GM21576 (cell line): ENCODE measurements around the gene FBXW8.

Source experiments
- ATAC-seq: cut with Tn5 transposase; IDR thresholded peaks from one replicate; pipeline ENCODE4 v1.9.1; 2021; ENCODE audit warnings: mild to moderate bottlenecking, moderate library complexity; ENCODE audit not compliant: unreplicated experiment

The FBXW8 gene

DNA sequence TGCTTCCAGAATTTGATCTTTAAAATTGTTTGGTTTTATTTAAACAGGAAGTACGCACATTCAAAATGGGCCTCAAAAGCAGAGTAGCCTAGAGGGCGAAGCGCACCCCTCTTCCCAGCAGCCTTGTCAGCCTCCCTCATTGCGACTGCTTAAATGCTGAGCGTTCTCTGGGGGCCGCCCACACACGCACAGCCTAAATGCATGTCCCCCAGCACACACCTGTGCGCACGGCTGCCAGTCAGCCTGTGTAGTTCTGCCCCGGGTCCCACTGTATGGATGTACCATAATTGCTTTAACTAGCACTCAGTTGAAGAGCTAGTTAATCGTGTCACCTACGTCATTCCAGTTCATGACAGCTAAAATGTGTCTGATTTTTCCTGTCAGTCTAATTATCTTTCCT, 109.1 kb downstream of the FBXW8 start:
- ATAC-seq = no peak

- no peak for ATAC-seq
These were observed 109.9 kb downstream of the FBXW8 start for GRCh38 chr12:117020536-117021220.

DNA sequence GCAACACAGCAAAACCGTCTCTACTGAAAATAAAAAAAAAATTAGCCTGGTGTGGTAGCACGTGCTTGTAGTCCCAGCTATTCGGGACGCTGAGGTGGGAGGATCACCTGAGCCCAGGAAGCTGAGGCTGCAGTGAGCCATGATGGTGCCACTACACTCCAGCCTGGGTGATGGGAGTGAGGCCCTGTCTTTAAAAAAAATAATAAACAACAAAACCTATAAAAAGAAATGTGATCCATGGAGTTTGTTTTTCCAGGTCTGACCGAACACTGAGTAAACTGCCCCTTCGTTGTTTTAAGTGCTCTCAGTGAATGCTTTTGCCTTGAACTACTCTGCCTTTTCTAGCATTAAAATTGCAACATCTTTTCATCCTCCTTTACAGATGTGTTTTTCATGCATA, 111.7 kb downstream of the FBXW8 start:
- ATAC-seq = no peak

GRCh38 chr12:117023998-117024960, 113.5 kb downstream of the FBXW8 start:
- ATAC-seq = no peak

- ATAC-seq = no peak
These were observed 114.3 kb downstream of the FBXW8 start for GRCh38 chr12:117024961-117025480.

GRCh38 chr12:117025481-117026151, 114.9 kb downstream of the FBXW8 start:
- peak; percentile 56 for ATAC-seq

DNA sequence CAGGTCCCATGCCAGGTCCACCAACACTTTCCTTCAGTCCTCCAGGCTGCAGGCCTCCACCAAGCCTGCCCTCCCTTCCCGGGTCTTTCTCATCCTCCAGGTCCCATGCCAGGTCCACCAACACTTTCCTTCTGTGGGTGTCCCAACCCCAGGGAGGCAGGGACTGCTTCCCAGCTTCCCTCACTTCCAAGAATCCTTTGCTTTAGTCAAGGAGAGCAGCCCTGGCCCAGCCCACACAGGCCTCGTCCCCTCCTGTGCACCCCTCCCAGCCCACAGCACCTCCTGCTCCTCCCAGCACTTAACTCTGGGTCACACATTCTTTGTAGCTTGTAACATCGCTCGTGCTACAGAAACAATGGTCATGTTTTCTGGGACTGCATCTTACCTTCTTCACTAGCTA, 115.6 kb downstream of the FBXW8 start:
- ATAC-seq = no peak

DNA sequence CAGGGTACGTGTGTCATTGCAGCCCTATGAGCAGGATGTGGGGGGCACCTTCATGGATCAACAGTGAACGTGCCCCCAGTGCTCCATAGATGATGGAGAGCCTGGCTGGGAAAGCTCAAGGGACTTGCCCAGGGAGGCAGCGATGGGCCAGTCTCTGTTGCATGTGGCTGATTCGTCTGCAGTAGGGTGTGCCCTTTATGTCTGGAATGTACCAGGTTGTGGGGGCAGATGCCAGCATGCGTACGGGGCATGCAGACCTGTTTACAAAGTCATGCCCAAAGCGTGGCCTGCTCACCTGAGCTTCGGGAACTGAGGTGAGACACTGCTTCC, 116.1 kb downstream of the FBXW8 start:
- no peak for ATAC-seq

- no peak for ATAC-seq
These were observed 116.7 kb downstream of the FBXW8 start for GRCh38 chr12:117027251-117028086.

- ATAC-seq = no peak
These were observed 117.5 kb downstream of the FBXW8 start for GRCh38 chr12:117028254-117028653.

DNA sequence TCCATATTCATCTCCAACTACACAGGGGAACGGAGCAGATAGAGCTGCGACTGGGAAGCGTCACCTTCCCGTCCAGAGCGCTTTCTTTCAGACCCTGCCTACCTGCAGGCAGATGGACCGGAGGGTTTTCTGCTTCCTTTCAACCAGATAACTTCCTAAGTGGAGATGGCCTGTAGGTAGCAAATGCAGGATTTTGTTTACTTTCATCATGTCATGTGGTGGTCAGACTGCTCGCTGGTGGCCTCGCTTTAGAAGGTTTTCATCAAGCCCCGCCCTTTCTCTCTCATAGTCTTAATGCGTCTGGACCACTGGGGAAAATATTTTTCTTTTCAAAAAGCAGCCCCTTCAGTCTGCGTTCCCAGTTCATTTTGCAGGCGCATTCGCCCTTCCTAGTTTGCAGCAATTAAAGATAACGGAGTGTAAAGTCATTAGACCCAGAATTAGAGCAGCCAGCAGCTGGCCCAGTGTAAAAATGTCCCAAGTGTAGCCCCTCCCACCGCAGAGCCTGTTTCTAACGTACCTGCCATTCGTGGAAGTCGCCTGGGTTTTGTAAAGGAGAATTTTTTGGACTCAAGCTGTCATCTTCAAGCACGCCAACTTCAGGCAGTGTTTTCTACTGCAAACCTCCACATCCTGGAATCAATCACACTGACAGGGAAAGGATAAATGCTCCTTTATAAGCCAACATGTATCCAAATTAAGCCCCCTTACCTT, 119.6 kb downstream of the FBXW8 start:
- no peak for ATAC-seq

DNA sequence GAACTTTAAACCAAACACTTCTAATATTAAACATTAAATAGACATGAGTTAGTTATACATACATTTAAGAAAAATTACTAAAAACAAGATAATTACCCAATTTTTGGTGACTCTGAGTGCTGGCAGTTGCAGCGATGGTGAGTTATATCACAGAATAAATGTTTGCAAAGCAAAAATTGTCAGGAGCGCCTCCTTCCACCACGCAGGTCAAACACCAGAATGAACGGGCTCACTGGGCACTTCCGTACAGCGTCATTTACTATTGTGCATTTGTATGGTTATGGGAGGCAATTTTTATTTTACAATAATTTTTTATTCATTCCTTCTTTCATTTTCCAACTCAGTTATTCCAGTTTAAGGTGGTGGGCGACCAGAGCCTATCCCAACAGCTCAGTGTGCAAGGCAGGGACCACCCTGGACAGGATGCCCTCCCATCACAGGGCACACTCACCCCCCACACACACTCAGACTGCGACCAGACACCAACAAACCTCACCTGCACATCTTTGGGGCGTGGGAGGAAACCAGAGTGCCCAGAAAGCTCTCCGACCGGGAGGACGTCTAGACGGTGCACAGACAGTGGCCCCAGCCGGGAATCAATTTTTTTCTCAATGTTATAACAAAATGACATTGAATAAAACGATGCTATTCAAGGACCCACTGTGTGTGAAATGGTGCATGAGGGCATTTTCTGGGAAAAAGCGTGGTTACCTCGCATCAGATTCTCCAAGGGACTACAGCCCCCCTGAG, 121.3 kb downstream of the FBXW8 start:
- no peak for ATAC-seq

- no peak for ATAC-seq
These were observed 122.0 kb downstream of the FBXW8 start for GRCh38 chr12:117032593-117033381.

GRCh38 chr12:117033382-117034221, 122.9 kb downstream of the FBXW8 start:
- no peak for ATAC-seq

- ATAC-seq = no peak
These were observed 123.5 kb downstream of the FBXW8 start for GRCh38 chr12:117034249-117034648.

DNA sequence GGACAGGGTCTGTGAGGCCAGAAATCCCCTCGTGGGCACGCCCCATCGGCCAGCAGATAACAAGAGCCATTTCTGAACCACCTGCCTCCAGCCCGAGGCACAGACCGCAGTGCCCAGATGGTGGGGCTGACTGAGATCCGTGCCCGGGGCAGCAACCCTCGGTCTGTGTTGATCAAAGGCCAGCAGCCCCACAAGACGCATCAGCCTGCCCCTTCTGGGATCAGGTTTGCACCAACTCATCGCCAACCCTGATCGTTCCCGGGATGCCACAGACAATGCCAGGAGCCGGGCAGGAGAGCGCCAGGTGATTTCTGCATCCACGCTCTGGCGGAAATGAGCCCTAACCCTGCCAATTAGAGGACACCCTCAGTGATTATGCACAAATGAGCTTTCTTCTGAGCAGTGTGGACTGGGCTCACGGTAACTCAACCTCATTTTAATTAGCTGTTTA, 124.0 kb downstream of the FBXW8 start:
- ATAC-seq = no peak

- no peak for ATAC-seq
These were observed 124.5 kb downstream of the FBXW8 start for GRCh38 chr12:117035287-117035686.
